Smooth muscle cell (in vitro differentiated cells): ENCODE measurements around the gene RNU6-8. TPM values are rescaled to one million over a fixed set of nuclear protein-coding genes. Genes with fewer than 3 reads are reported as not detected.

Experiments
- DNase-seq: peaks from one replicate; lab custom pipeline; 2025; ENCODE audit not compliant: unreplicated experiment; lab: John Stamatoyannopoulos, UW
- H2AFZ ChIP-seq: fragments of 200-600 bp; sonication (generic); 2 replicates; pipeline ENCODE4 v1.6.0; 2016; ENCODE audit warnings: antibody characterized with exemption, low read depth, mild to moderate bottlenecking
- H3F3A ChIP-seq: fragments of 200-600 bp; sonication (generic); 2 replicates; pipeline ENCODE4 v1.6.0; 2017; ENCODE audit warnings: antibody characterized with exemption, low read depth
- H3K27ac ChIP-seq: fragments of 200-600 bp; sonication (generic); 2 replicates; pipeline ENCODE4 v1.5.1; 2016; ENCODE audit warnings: low read depth, mild to moderate bottlenecking
- H3K27me3 ChIP-seq: fragments of 200-600 bp; sonication (generic); 2 replicates; pipeline ENCODE4 v1.6.1; 2016; ENCODE audit warnings: low read depth, mild to moderate bottlenecking
- H3K36me3 ChIP-seq: fragments of 200-600 bp; sonication (generic); 2 replicates; pipeline ENCODE4 v1.5.1; 2016; ENCODE audit warnings: low read depth
- H3K4me1 ChIP-seq: fragments of 200-600 bp; sonication (generic); 2 replicates; pipeline ENCODE4 v1.5.1; 2016; ENCODE audit warnings: low read depth
- H3K4me2 ChIP-seq: fragments of 200-600 bp; sonication (generic); 2 replicates; pipeline ENCODE4 v1.6.0; 2016; ENCODE audit warnings: mild to moderate bottlenecking
- H3K4me3 ChIP-seq: fragments of 200-600 bp; sonication (generic); 2 replicates; pipeline ENCODE4 v1.5.1; 2016; ENCODE audit warnings: mild to moderate bottlenecking
- H3K79me2 ChIP-seq: fragments of 200-600 bp; sonication (generic); 2 replicates; pipeline ENCODE4 v1.6.0; 2016; ENCODE audit warnings: low read depth, mild to moderate bottlenecking
- H3K9ac ChIP-seq: fragments of 200-600 bp; sonication (generic); 2 replicates; pipeline ENCODE4 v1.6.0; 2016; ENCODE audit warnings: low read depth
- H3K9me3 ChIP-seq: fragments of 200-600 bp; sonication (generic); replicated peaks from 2 replicates; pipeline ENCODE4 v1.5.1; 2016; ENCODE audit warnings: low read depth
- H4K20me1 ChIP-seq: fragments of 200-600 bp; sonication (generic); 2 replicates; pipeline ENCODE4 v1.6.0; 2016; ENCODE audit warnings: low read depth
- CTCF ChIP-seq: fragments of 200-600 bp; sonication (generic); IDR thresholded peaks from 2 replicates; pipeline ENCODE4 v1.5.1; 2017; ENCODE audit warnings: borderline replicate concordance, mild to moderate bottlenecking, antibody characterized with exemption; ENCODE audit not compliant: insufficient read depth, poor library complexity, severe bottlenecking
- WGBS: methylation state at CpG from one replicate; pipeline ENCODE4 v1.1.7; 2016; ENCODE audit warnings: low lambda C conversion rate; 5-methylcytosine and 5-hydroxymethylcytosine counted together
- polyA plus RNA-seq: library from polyadenylated mRNA; unstranded; fragments of >200 nt; fragmentation: Nextera tagmentation; extraction: Ambion mirVana; gene quantifications from 2 replicates; pipeline ENCODE4 v1.2.1, GENCODE V29; 2016
- total RNA-seq: library from RNA; depleted of rRNA; stranded (reverse); fragments of >200 nt; gene quantifications from 2 replicates; pipeline ENCODE4 v1.2.3, GENCODE V29; 2014

RNU6-8 gene
- total and polyA plus RNA-seq, 2 experiments from 2014 or later: not detected

- H3K79me2 ChIP-seq: no peaks in the 10 kb centered on the region
- H3K9me3 ChIP-seq: no peaks in the 10 kb centered on the region
- WGBS: 92% methylated on average over 3 of the region's 3 CpGs
- H3K4me3 ChIP-seq: no peak overlapping the region
- H3K27ac ChIP-seq: no peak overlapping the region
- H3K27me3 ChIP-seq: no peaks in the 10 kb centered on the region
- no peak for TF ChIP-seq CTCF
- no peaks in the 10 kb centered on the region for H3K36me3 ChIP-seq
- no peak for DNase-seq
- no peaks in the 10 kb centered on the region for H3F3A ChIP-seq
- no peak overlapping the region for H3K9ac ChIP-seq
- H4K20me1 ChIP-seq: no peaks in the 10 kb centered on the region
- H2AFZ ChIP-seq: no peak overlapping the region
- H3K4me2 ChIP-seq: no peak overlapping the region
- peaks cover 8% of the 10 kb centered on the region for H3K4me1 ChIP-seq
Observed at GRCh38 chr14:32250681-32251080, 47.6 kb upstream of the RNU6-8 start.

- H3K9me3 ChIP-seq: no peaks in the 10 kb centered on the region
- no peaks in the 10 kb centered on the region for H3K27me3 ChIP-seq
- no peak overlapping the region for H2AFZ ChIP-seq
- no peak for DNase-seq
- H3K4me1 ChIP-seq: no peaks in the 10 kb centered on the region
- H3K4me3 ChIP-seq: no peak overlapping the region
- no peak overlapping the region for H3K4me2 ChIP-seq
- H3K36me3 ChIP-seq: no peaks in the 10 kb centered on the region
- no peak overlapping the region for H3K27ac ChIP-seq
- H4K20me1 ChIP-seq: no peaks in the 10 kb centered on the region
- TF ChIP-seq CTCF: no peak
- H3F3A ChIP-seq: no peaks in the 10 kb centered on the region
- WGBS: 98% methylated on average over 4 of the region's 4 CpGs
- H3K9ac ChIP-seq: no peak overlapping the region
- no peaks in the 10 kb centered on the region for H3K79me2 ChIP-seq
Observed at GRCh38 chr14:32249780-32250179, 46.7 kb upstream of the RNU6-8 start.

- Histone ChIP-seq H3K9ac (no peak overlapping the region), H2AFZ (no peak overlapping the region), H4K20me1 (no peaks in the 10 kb centered on the region), H3K4me3 (no peak overlapping the region), H3F3A (no peaks in the 10 kb centered on the region), H3K79me2 (no peaks in the 10 kb centered on the region), H3K27ac (no peak overlapping the region), H3K9me3 (no peaks in the 10 kb centered on the region), H3K27me3 (no peaks in the 10 kb centered on the region), H3K36me3 (no peaks in the 10 kb centered on the region), H3K4me2 (no peak overlapping the region), H3K4me1 (no peaks in the 10 kb centered on the region)
- 66% methylated on average over 5 of the region's 5 CpGs for WGBS
- TF ChIP-seq CTCF: no peak
- DNase-seq: no peak
Observed at GRCh38 chr14:32249371-32249770, 46.3 kb upstream of the RNU6-8 start.

GRCh38 chr14:32246751-32247150 lies 43.7 kb upstream of the RNU6-8 start:
- H3F3A ChIP-seq: no peaks in the 10 kb centered on the region
- H3K9me3 ChIP-seq: no peaks in the 10 kb centered on the region
- TF ChIP-seq CTCF: no peak
- no peaks in the 10 kb centered on the region for H4K20me1 ChIP-seq
- H3K27me3 ChIP-seq: no peaks in the 10 kb centered on the region
- no peak overlapping the region for H3K9ac ChIP-seq
- no peak overlapping the region for H3K4me3 ChIP-seq
- H3K36me3 ChIP-seq: no peaks in the 10 kb centered on the region
- WGBS: 97% methylated on average over 5 of the region's 5 CpGs
- no peaks in the 10 kb centered on the region for H3K79me2 ChIP-seq
- no peak overlapping the region for H3K27ac ChIP-seq
- no peak for DNase-seq
- H3K4me2 ChIP-seq: no peak overlapping the region
- no peak overlapping the region for H2AFZ ChIP-seq
- no peaks in the 10 kb centered on the region for H3K4me1 ChIP-seq
